ENCODE data around the gene RABGGTB.
"Not testable (repeated sequence)": the region's sequence is repeated elsewhere in the genome, so short reads cannot be mapped to it uniquely, and the experiment has no call there.

RABGGTB gene

GRCh38 chr1:75796376-75797272 lies 10.6 kb downstream of the RABGGTB start, which contains the start of gene MSH4:
Gene MSH4, plus strand, starts transcription at chr1:75796882. Its CDS starts 104 bp downstream, at chr1:75796986.
- DNase-seq, result peak; percentile 82

- DNase-seq, result no peak
Measured at GRCh38 chr1:75797273-75797588, 11.2 kb downstream of the RABGGTB start.

- DNase-seq, result peak; percentile 62
Measured at GRCh38 chr1:75797606-75798216, 11.7 kb downstream of the RABGGTB start.

- DNase-seq, result not testable (repeated sequence)
Measured at GRCh38 chr1:75801480-75801879, 15.4 kb downstream of the RABGGTB start.

- DNase-seq, result no peak
Measured at GRCh38 chr1:75808921-75809320, 22.9 kb downstream of the RABGGTB start.

GRCh38 chr1:75810113-75810512 lies 24.1 kb downstream of the RABGGTB start:
- not testable (repeated sequence) for DNase-seq

- no peak for DNase-seq
Measured at GRCh38 chr1:75811211-75811981, 25.3 kb downstream of the RABGGTB start.

- no peak for DNase-seq
Measured at GRCh38 chr1:75812065-75812464, 26.0 kb downstream of the RABGGTB start.

- DNase-seq, result not testable (repeated sequence)
Measured at GRCh38 chr1:75823596-75823995, 37.5 kb downstream of the RABGGTB start.

- no peak for DNase-seq
Measured at GRCh38 chr1:75836528-75837100, 50.6 kb downstream of the RABGGTB start.

GRCh38 chr1:75838079-75838478 lies 52.0 kb downstream of the RABGGTB start:
- no peak for DNase-seq

GRCh38 chr1:75841421-75841820 lies 55.4 kb downstream of the RABGGTB start:
- DNase-seq, result no peak

All from activated CD8-positive, alpha-beta memory T cell treated with anti-CD3 and anti-CD28 coated beads, Interleukin-2, amount 50 U/mL, for 48 hours (primary cell).